NCI-H146 treated with DMSO at 0.1 percent for 48 hours (cell line): ENCODE data around the gene TSPAN14.

Source experiments
- DNase-seq: peaks from one replicate; lab custom pipeline; 2025; ENCODE audit not compliant: unreplicated experiment; lab: John Stamatoyannopoulos, UW

Gene TSPAN14

GRCh38 chr10:80486785-80487420 lies 32.8 kb downstream of the TSPAN14 start:
- no peak for DNase-seq

GRCh38 chr10:80487421-80487785 lies 33.3 kb downstream of the TSPAN14 start:
- no peak for DNase-seq

GRCh38 chr10:80487791-80488538 lies 33.9 kb downstream of the TSPAN14 start:
- DNase-seq, result no peak

- no peak for DNase-seq
These were observed 34.5 kb downstream of the TSPAN14 start for GRCh38 chr10:80488539-80489066.

GRCh38 chr10:80489371-80490112 lies 35.4 kb downstream of the TSPAN14 start:
- DNase-seq, result no peak

GRCh38 chr10:80491251-80492102 lies 37.4 kb downstream of the TSPAN14 start:
- no peak for DNase-seq

- no peak for DNase-seq
These were observed 38.9 kb downstream of the TSPAN14 start for GRCh38 chr10:80492848-80493521.

- no peak for DNase-seq
These were observed 39.5 kb downstream of the TSPAN14 start for GRCh38 chr10:80493522-80494051.

- DNase-seq, result no peak
These were observed 42.6 kb downstream of the TSPAN14 start for GRCh38 chr10:80496555-80497172.

- no peak for DNase-seq
These were observed 43.3 kb downstream of the TSPAN14 start for GRCh38 chr10:80497187-80498077.

GRCh38 chr10:80498078-80498832 lies 44.1 kb downstream of the TSPAN14 start:
- no peak for DNase-seq

- no peak for DNase-seq
These were observed 45.0 kb downstream of the TSPAN14 start for GRCh38 chr10:80498833-80499741.

GRCh38 chr10:80500572-80501380 lies 46.7 kb downstream of the TSPAN14 start:
- no peak for DNase-seq

- no peak for DNase-seq
These were observed 47.3 kb downstream of the TSPAN14 start for GRCh38 chr10:80501381-80501912.

- no peak for DNase-seq
These were observed 47.9 kb downstream of the TSPAN14 start for GRCh38 chr10:80501913-80502521.
